Measurements from ENCODE around the gene MAP3K8.

MAP3K8 gene

GRCh38 chr10:30445711-30446110 lies 11.7 kb downstream of the MAP3K8 start:
- H3K4me3 ChIP-seq (replicated peaks; ENCODE audit: low read depth, low read length), result no peak overlapping the region

GRCh38 chr10:30447125-30447799 lies 13.3 kb downstream of the MAP3K8 start:
- no peak overlapping the region for H3K4me3 ChIP-seq (replicated peaks; ENCODE audit: low read depth, low read length)
- no peak for DNase-seq (ENCODE audit: extremely low read depth, low read depth)
- TF ChIP-seq CTCF (IDR thresholded peaks at IDR 0.05; ENCODE audit: low read depth, low read length, missing control alignments), result no peak

More at GRCh38 chr10:30445711-30446110, 11.7 kb downstream of the MAP3K8 start:
- DNase-seq (ENCODE audit: extremely low read depth, low read depth), result no peak
- no peak for TF ChIP-seq CTCF (IDR thresholded peaks at IDR 0.05; ENCODE audit: low read depth, low read length, missing control alignments)

GRCh38 chr10:30448092-30448491 lies 14.1 kb downstream of the MAP3K8 start:
- no peak overlapping the region for H3K4me3 ChIP-seq (replicated peaks; ENCODE audit: low read depth, low read length)
- no peak for DNase-seq (ENCODE audit: extremely low read depth, low read depth)
- no peak for TF ChIP-seq CTCF (IDR thresholded peaks at IDR 0.05; ENCODE audit: low read depth, low read length, missing control alignments)

DNA sequence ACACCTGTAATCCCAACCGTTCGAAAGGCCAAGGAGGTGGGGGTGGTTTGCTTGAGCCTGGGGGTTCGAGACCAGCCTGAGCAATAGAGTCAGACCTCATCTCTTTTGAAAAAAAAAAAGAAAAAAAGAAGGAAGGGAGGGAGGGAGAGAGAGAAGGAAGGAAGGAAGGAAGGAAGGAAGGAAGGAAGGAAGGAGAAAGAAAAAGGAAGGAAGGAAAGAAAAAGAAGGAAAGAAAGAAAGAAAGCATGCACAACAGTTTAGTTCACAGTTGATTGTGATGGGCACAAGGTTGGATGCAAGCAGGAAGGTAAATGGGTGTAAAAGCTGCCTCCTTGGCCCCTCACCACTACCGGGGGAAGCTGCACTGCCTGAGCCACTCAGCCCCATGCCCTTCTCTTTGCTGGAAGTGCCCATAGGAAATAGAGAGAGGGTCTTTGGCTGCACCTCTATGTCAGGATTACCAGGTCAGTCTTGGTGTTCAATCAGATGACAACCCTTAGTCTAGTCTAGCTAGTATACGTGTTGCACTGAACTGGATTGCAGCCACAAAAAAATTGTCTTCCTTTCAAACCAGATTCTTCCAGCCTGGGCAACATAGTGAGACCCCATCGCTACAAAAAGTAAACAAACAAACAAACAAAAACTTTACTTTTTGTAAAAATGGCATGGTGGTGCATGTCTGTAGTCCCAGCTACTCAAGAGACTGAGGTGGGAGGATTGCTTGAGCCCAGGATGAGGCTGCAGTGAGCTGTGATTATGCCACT lies 20.0 kb downstream of the MAP3K8 start:
- no peak overlapping the region for H3K4me3 ChIP-seq (replicated peaks; ENCODE audit: low read depth, low read length)
- no peak for DNase-seq (ENCODE audit: extremely low read depth, low read depth)
- TF ChIP-seq CTCF (IDR thresholded peaks at IDR 0.05; ENCODE audit: low read depth, low read length, missing control alignments), result no peak

DNA sequence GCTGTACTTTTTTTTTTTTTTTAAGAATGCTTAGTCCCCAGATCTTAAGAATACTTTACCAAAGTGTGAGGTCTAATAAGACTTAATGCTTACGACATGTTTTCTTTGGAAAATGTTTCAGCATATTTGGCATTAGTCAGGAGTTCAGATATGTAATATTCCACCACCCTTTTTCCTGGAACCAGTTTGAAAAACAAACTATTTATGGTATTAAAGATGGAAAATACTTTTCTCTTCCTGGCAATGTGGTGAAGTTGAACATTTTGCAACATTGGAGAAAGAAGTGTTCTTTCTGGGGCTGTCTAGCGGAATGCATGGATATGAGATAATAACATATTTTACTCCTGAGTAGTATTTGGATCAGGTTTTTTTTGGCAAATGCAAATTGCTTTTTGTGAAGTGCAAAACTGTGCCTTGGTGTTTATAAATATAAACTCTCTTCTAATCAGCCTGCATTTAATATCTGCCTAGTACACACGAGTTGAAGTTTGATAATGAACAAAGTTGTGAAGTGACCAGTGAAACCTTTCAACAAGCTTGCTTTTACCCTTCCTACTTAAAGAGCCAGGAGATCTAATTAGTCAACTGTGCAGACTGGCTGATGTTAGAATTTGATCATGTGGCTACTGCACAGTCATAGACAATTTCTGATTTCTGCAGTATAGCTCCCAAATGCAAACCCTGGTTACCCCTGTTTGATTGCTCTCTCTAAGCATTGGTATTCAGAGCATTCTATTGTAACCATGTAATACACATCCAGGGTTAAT lies 20.9 kb downstream of the MAP3K8 start:
- no peak for TF ChIP-seq CTCF (IDR thresholded peaks at IDR 0.05; ENCODE audit: low read depth, low read length, missing control alignments)
- no peak overlapping the region for H3K4me3 ChIP-seq (replicated peaks; ENCODE audit: low read depth, low read length)
- no peak for DNase-seq (ENCODE audit: extremely low read depth, low read depth)

- no peak for TF ChIP-seq CTCF (IDR thresholded peaks at IDR 0.05; ENCODE audit: low read depth, low read length, missing control alignments)
- no peak overlapping the region for H3K4me3 ChIP-seq (replicated peaks; ENCODE audit: low read depth, low read length)
- no peak for DNase-seq (ENCODE audit: extremely low read depth, low read depth)
Measured at GRCh38 chr10:30455816-30456215, 21.8 kb downstream of the MAP3K8 start.
